GM23338 (cell line): ENCODE data around the gene NCR2. TPM values are rescaled to one million over a fixed set of nuclear protein-coding genes. Genes with fewer than 3 reads are reported as not detected.

Source experiments
- ATAC-seq: fragments of 200-7000 bp; cut with Tn5 transposase; 3 replicates; pipeline ENCODE4 v1.9.1; 2020
- DNase-seq: peaks from one replicate; pipeline ENCODE4 v3.0.0-alpha.2; 2015; ENCODE audit warnings: low spot score
- H2AFZ ChIP-seq: fragments of 200-600 bp; sonication (generic); 2 replicates; pipeline ENCODE4 v1.8.0; 2016; ENCODE audit warnings: antibody characterized with exemption, mild to moderate bottlenecking, moderate library complexity
- H3F3A ChIP-seq: fragments of 200-600 bp; sonication (generic); replicated peaks from 2 replicates; pipeline ENCODE4 v1.8.0; 2017; ENCODE audit warnings: antibody characterized with exemption, mixed run types, low read depth
- H3K27ac ChIP-seq: fragments of 200-600 bp; sonication (generic); 2 replicates; pipeline ENCODE4 v1.6.1; 2016; ENCODE audit warnings: low read depth
- H3K27me3 ChIP-seq: fragments of 200-600 bp; sonication (generic); 2 replicates; pipeline ENCODE4 v1.8.0; 2016; ENCODE audit warnings: mild to moderate bottlenecking, mixed run types, moderate library complexity; ENCODE audit not compliant: insufficient read depth
- H3K36me3 ChIP-seq: fragments of 200-600 bp; sonication (generic); 2 replicates; pipeline ENCODE4 v1.8.0; 2016; ENCODE audit warnings: mild to moderate bottlenecking; ENCODE audit not compliant: insufficient read depth
- H3K4me1 ChIP-seq: fragments of 200-600 bp; sonication (generic); 2 replicates; pipeline ENCODE4 v1.8.0; 2016; ENCODE audit warnings: mild to moderate bottlenecking, moderate library complexity; ENCODE audit not compliant: insufficient read depth
- H3K4me2 ChIP-seq: fragments of 200-600 bp; sonication (generic); 2 replicates; pipeline ENCODE4 v1.7.1; 2017; ENCODE audit warnings: mixed run types
- H3K4me3 ChIP-seq: fragments of 200-600 bp; sonication (generic); 2 replicates; pipeline ENCODE4 v1.6.1; 2016; ENCODE audit warnings: mixed run types
- H3K79me2 ChIP-seq: fragments of 200-600 bp; sonication (generic); replicated peaks from 2 replicates; pipeline ENCODE4 v1.8.0; 2017; ENCODE audit warnings: mild to moderate bottlenecking; ENCODE audit not compliant: insufficient read depth
- H3K9me2 ChIP-seq: fragments of 200-600 bp; sonication (generic); 2 replicates; pipeline ENCODE4 v1.8.0; 2017; ENCODE audit not compliant: insufficient read depth
- H4K20me1 ChIP-seq: fragments of 200-600 bp; sonication (generic); replicated peaks from 2 replicates; pipeline ENCODE4 v1.8.0; 2017; ENCODE audit warnings: mild to moderate bottlenecking; ENCODE audit not compliant: insufficient read depth
- H3K27ac Mint-ChIP-seq: 2 replicates; pipeline ENCODE4 v1.8.0; 2020; ENCODE audit warnings: inconsistent platforms, mild to moderate bottlenecking, moderate library complexity, mixed read lengths
- H3K27me3 Mint-ChIP-seq: 3 replicates; pipeline ENCODE4 v1.8.0; 2022; ENCODE audit warnings: low read depth, mild to moderate bottlenecking, moderate library complexity, mixed read lengths, inconsistent platforms; ENCODE audit not compliant: insufficient read depth, poor library complexity
- H3K36me3 Mint-ChIP-seq: 3 replicates; pipeline ENCODE4 v1.8.0; 2021; ENCODE audit warnings: low read depth, mild to moderate bottlenecking, inconsistent platforms, moderate library complexity, mixed read lengths
- H3K4me1 Mint-ChIP-seq: 3 replicates; pipeline ENCODE4 v1.8.0; 2020; ENCODE audit warnings: mild to moderate bottlenecking, inconsistent platforms, mixed read lengths
- H3K4me3 Mint-ChIP-seq: 3 replicates; pipeline ENCODE4 v1.8.0; 2021; ENCODE audit warnings: moderate library complexity, mild to moderate bottlenecking, inconsistent platforms, mixed read lengths
- H3K9me3 Mint-ChIP-seq: 3 replicates; pipeline ENCODE4 v1.8.0; 2020; ENCODE audit warnings: moderate library complexity, mild to moderate bottlenecking, inconsistent platforms, mixed read lengths
- CREB1 ChIP-seq: fragments of 250-450 bp; sonication (Bioruptor Pico); IDR thresholded peaks from 2 replicates; pipeline ENCODE4 v1.5.0; 2020; ENCODE audit warnings: low read depth, mild to moderate bottlenecking, moderate library complexity
- ETS1 ChIP-seq: IDR thresholded peaks from 2 replicates; pipeline ENCODE4 v1.6.1; 2016; ENCODE audit warnings: antibody characterized with exemption
- EZH2 ChIP-seq: fragments of 200-600 bp; sonication (generic); IDR thresholded peaks from one replicate; pipeline ENCODE4 v1.8.0; 2017; ENCODE audit warnings: antibody characterized with exemption, mild to moderate bottlenecking, low read depth; ENCODE audit not compliant: unreplicated experiment
- EZH2phosphoT487 ChIP-seq: fragments of 200-600 bp; sonication (generic); IDR thresholded peaks from one replicate; pipeline ENCODE4 v1.8.1; 2018; ENCODE audit warnings: antibody characterized with exemption; ENCODE audit not compliant: unreplicated experiment
- JUNB ChIP-seq: IDR thresholded peaks from one replicate; pipeline ENCODE4 v1.6.1; 2016; ENCODE audit warnings: antibody characterized with exemption; ENCODE audit not compliant: unreplicated experiment
- NANOG ChIP-seq: IDR thresholded peaks from 2 replicates; pipeline ENCODE4 v1.6.1; 2016; ENCODE audit warnings: antibody characterized with exemption, borderline replicate concordance
- POLR2AphosphoS5 ChIP-seq: IDR thresholded peaks from 2 replicates; pipeline ENCODE4 v1.6.1; 2016; ENCODE audit warnings: antibody characterized with exemption, low read depth
- REST ChIP-seq: IDR thresholded peaks from one replicate; pipeline ENCODE4 v1.6.1; 2018; ENCODE audit warnings: antibody characterized with exemption; ENCODE audit not compliant: unreplicated experiment
- STAT1 ChIP-seq: IDR thresholded peaks from one replicate; pipeline ENCODE4 v1.6.1; 2016; ENCODE audit warnings: antibody characterized with exemption; ENCODE audit not compliant: unreplicated experiment
- ZNF114 ChIP-seq: fragments of 250-450 bp; sonication (Bioruptor Pico); IDR thresholded peaks from 2 replicates; pipeline ENCODE4 v1.5.0; 2020; ENCODE audit warnings: mild to moderate bottlenecking, moderate library complexity
- ZNF331 ChIP-seq: fragments of 250-450 bp; sonication (Bioruptor Pico); IDR thresholded peaks from 2 replicates; pipeline ENCODE4 v1.5.0; 2020; ENCODE audit warnings: low read depth, mild to moderate bottlenecking, moderate library complexity
- ZNF462 ChIP-seq: fragments of 250-450 bp; sonication (Bioruptor Pico); IDR thresholded peaks from 2 replicates; pipeline ENCODE4 v1.5.0; 2020; ENCODE audit warnings: mild to moderate bottlenecking, moderate library complexity
- long read RNA-seq: library from polyadenylated mRNA; unstranded; transcript quantifications from one replicate; pipeline ENCODE4 v2.0.0, GENCODE V29; 2020; ENCODE audit not compliant: unreplicated experiment
- polyA plus RNA-seq: library from polyadenylated mRNA; unstranded; fragments of >200 nt; fragmentation: Nextera tagmentation; extraction: Ambion mirVana; gene quantifications from 2 replicates; pipeline ENCODE4 v1.2.1, GENCODE V29; 2016
- total RNA-seq: library from RNA; depleted of rRNA; stranded (reverse); fragments of >200 nt; shearing (Covaris generic); gene quantifications from 2 replicates; pipeline ENCODE4 v1.2.3, GENCODE V29; 2014; rRNA removed
- TF ChIP-seq, protein P1 (sequence below), 2 experiments: fragments of 200-600 bp in 1 of 2; sonication (generic) in 1 of 2; conservative IDR thresholded peaks; 2 replicates each; pipeline versions ENCODE4 v1.5.1 to v1.6.1; 2016 to 2017; ENCODE audit warnings: antibody characterized with exemption in 2 of 2, low read depth in 2 of 2, mild to moderate bottlenecking in 2 of 2, moderate library complexity in 1 of 2

NCR2 gene, protein sequence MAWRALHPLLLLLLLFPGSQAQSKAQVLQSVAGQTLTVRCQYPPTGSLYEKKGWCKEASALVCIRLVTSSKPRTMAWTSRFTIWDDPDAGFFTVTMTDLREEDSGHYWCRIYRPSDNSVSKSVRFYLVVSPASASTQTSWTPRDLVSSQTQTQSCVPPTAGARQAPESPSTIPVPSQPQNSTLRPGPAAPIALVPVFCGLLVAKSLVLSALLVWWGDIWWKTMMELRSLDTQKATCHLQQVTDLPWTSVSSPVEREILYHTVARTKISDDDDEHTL
- total RNA-seq (not detected in 2 replicates), polyA plus RNA-seq (not detected in 2 replicates)
- long read RNA-seq = 0 reads

DNA sequence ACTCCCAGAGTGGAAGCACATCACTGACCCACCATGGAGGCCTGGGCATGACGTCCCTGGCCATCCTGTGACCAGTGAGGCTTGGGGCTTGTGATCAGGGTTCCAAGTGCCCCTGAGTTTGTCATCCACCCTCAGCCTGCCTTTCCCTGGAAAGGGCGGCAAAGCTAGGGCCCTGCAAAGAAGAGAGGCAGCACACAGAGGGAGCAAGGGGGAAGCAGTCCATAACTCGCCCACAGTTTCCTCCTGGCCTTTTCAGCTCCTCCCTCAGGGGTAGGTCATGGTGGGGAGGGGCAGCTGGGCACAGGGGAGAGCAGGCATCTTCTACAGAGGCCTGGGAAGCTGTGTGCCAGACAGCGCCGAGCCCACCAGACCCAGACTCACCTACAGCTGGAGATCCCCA, at the start of gene NCR2:
Gene NCR2 (plus strand): TSS at position 313 of the 400 bp plus-strand sequence. CDS start 269 bp downstream, outside the sequence.
- no peaks in the 10 kb centered on the region for H3K79me2 ChIP-seq
- 0 out of 2 replicates have a peak within 1 kb of the TSS, but pooled peaks have one; percentile 43 for H2AFZ ChIP-seq
- H3K27me3 Mint-ChIP-seq = peaks cover 21% of the 10 kb centered on the region
- H3K27ac Mint-ChIP-seq = no peak within 1 kb of the TSS
- H3K27ac ChIP-seq = no peak within 1 kb of the TSS
- H3K9me3 Mint-ChIP-seq = no peaks in the 10 kb centered on the region; the same call in 2 of the 3 replicates
- H3K36me3 Mint-ChIP-seq = no peaks in the 10 kb centered on the region
- no peaks in the 10 kb centered on the region for H3K27me3 ChIP-seq
- no peaks in the 10 kb centered on the region for H3F3A ChIP-seq
- TF ChIP-seq STAT1 = no peak
- no peak for TF ChIP-seq ZNF331 (CRISPR knock-in tag)
- TF ChIP-seq NANOG = no peak
- TF ChIP-seq REST = no peak
- no peak for TF ChIP-seq EZH2
- TF ChIP-seq EZH2phosphoT487 = no peak
- no peak for TF ChIP-seq ZNF462 (CRISPR knock-in tag)
- TF ChIP-seq, protein P1, sequence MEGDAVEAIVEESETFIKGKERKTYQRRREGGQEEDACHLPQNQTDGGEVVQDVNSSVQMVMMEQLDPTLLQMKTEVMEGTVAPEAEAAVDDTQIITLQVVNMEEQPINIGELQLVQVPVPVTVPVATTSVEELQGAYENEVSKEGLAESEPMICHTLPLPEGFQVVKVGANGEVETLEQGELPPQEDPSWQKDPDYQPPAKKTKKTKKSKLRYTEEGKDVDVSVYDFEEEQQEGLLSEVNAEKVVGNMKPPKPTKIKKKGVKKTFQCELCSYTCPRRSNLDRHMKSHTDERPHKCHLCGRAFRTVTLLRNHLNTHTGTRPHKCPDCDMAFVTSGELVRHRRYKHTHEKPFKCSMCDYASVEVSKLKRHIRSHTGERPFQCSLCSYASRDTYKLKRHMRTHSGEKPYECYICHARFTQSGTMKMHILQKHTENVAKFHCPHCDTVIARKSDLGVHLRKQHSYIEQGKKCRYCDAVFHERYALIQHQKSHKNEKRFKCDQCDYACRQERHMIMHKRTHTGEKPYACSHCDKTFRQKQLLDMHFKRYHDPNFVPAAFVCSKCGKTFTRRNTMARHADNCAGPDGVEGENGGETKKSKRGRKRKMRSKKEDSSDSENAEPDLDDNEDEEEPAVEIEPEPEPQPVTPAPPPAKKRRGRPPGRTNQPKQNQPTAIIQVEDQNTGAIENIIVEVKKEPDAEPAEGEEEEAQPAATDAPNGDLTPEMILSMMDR (conservative IDR thresholded peaks at IDR 0.05; ENCODE audit: low read depth in 2 of 2) = no peak
- no peak for TF ChIP-seq ETS1
- TF ChIP-seq JUNB = no peak
- no peak for TF ChIP-seq CREB1 (CRISPR knock-in tag)
- no peak for TF ChIP-seq POLR2AphosphoS5
- TF ChIP-seq ZNF114 (CRISPR knock-in tag) = no peak
- H3K4me3 Mint-ChIP-seq = no peak within 1 kb of the TSS
- H3K9me2 ChIP-seq = no peaks in the 10 kb centered on the region
- peaks cover 8% of the 10 kb centered on the region for H3K4me1 Mint-ChIP-seq
- H3K36me3 ChIP-seq = no peaks in the 10 kb centered on the region
- ATAC-seq (no peak), DNase-seq (no peak)
- H4K20me1 ChIP-seq = no peaks in the 10 kb centered on the region
- H3K4me2 ChIP-seq = no peak within 1 kb of the TSS
- no peak within 1 kb of the TSS for H3K4me3 ChIP-seq
- H3K4me1 ChIP-seq = no peaks in the 10 kb centered on the region
